HL-60 (cell line): ENCODE measurements around the gene EIF4G1.

Experiments
- CTCF ChIP-seq: IDR thresholded peaks from one replicate; pipeline ENCODE4 v1.5.1; 2011; ENCODE audit warnings: low read length, control low read depth, inconsistent platforms; ENCODE audit not compliant: insufficient read depth
- GABPA ChIP-seq: IDR thresholded peaks from 2 replicates; pipeline ENCODE4 v1.6.1; 2012; ENCODE audit warnings: low read depth
- POLR2AphosphoS5 ChIP-seq: IDR thresholded peaks from 2 replicates; pipeline ENCODE4 v1.6.1; 2012; ENCODE audit warnings: low read depth
- TF ChIP-seq, protein P1 (sequence below): IDR thresholded peaks from 2 replicates; pipeline ENCODE4 v1.6.1; 2012; ENCODE audit warnings: low read depth; ENCODE audit not compliant: insufficient replicate concordance

DNA sequence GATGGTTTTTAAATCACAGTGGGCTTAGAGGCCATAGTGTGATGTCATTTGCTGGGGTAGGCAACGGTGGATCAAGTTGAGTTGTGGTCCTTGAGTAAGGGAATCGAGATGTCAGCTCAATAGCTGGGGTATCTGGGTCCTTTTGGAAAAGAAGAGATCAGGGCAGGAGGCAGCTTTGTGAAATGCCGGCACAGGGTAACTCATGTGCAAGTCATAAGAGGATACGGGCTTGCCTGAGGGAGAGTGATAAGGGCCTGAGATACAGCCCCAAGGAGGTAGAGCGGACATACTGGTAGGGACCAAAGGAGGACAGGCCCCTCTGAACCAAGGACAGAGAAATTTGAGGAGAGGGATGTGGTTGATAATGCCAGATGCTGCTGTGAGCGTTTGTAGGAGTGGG lies 18.8 kb downstream of the EIF4G1 start:
- TF ChIP-seq POLR2AphosphoS5 (no peak), CTCF (no peak), GABPA (no peak)
- TF ChIP-seq, protein P1, sequence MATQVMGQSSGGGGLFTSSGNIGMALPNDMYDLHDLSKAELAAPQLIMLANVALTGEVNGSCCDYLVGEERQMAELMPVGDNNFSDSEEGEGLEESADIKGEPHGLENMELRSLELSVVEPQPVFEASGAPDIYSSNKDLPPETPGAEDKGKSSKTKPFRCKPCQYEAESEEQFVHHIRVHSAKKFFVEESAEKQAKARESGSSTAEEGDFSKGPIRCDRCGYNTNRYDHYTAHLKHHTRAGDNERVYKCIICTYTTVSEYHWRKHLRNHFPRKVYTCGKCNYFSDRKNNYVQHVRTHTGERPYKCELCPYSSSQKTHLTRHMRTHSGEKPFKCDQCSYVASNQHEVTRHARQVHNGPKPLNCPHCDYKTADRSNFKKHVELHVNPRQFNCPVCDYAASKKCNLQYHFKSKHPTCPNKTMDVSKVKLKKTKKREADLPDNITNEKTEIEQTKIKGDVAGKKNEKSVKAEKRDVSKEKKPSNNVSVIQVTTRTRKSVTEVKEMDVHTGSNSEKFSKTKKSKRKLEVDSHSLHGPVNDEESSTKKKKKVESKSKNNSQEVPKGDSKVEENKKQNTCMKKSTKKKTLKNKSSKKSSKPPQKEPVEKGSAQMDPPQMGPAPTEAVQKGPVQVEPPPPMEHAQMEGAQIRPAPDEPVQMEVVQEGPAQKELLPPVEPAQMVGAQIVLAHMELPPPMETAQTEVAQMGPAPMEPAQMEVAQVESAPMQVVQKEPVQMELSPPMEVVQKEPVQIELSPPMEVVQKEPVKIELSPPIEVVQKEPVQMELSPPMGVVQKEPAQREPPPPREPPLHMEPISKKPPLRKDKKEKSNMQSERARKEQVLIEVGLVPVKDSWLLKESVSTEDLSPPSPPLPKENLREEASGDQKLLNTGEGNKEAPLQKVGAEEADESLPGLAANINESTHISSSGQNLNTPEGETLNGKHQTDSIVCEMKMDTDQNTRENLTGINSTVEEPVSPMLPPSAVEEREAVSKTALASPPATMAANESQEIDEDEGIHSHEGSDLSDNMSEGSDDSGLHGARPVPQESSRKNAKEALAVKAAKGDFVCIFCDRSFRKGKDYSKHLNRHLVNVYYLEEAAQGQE, result no peak
